Gastrocnemius medialis (tissue), 4 donors: Measurements from ENCODE around the gene DAGLA.

Source experiments
- CTCF ChIP-seq, 5 experiments: fragments of 450-650 bp in 3 of 5; fragments of 200-600 bp in 2 of 5; sonication (generic) in 2 of 5; IDR thresholded peaks in 4 of 5; conservative IDR thresholded peaks in 1 of 5; 1 replicate in 4 of 5; 2 replicates in 1 of 5; pipeline ENCODE4 v1.5.1; 2016 to 2019; ENCODE audit warnings: antibody characterized with exemption in 5 of 5, mild to moderate bottlenecking in 3 of 5, moderate library complexity in 3 of 5
- POLR2A ChIP-seq, 2 donors: fragments of 450-650 bp; IDR thresholded peaks; one replicate each; pipeline ENCODE4 v1.6.1; 2017; ENCODE audit warnings: antibody characterized with exemption in 2 of 2, mild to moderate bottlenecking in 2 of 2, moderate library complexity in 2 of 2

GRCh38 chr11:61691380-61692156 is 11.4 kb downstream of the DAGLA start:
- no peak for TF ChIP-seq CTCF (IDR thresholded peaks at IDR 0.05 in 4 of 5, conservative IDR thresholded peaks at IDR 0.05 in 1 of 5)
- TF ChIP-seq POLR2A (IDR thresholded peaks at IDR 0.05), result no peak
